Caco-2 (cell line): ENCODE measurements around the gene ST8SIA2. TPM values are rescaled to one million over a fixed set of nuclear protein-coding genes. Genes with fewer than 3 reads are reported as not detected.

Source experiments
- BruUV-seq: library from RNA; stranded (reverse); fragments of 400-500 nt; replicated peaks from 2 replicates; lab custom pipeline; 2021; lab: Mats Ljungman, UMichigan
- CTCF ChIA-PET: fragments of 300-600 bp; sonication (Branson Sonifier 250); formaldehyde crosslinking; loops from one replicate; lab custom pipeline; 2022; ENCODE audit warnings: antibody characterized with exemption; lab: Charles Lee
- POLR2A ChIA-PET: fragments of 300-600 bp; sonication (Branson Sonifier 250); formaldehyde crosslinking; loops from one replicate; lab custom pipeline; 2022; ENCODE audit warnings: antibody characterized with exemption; lab: Charles Lee
- DNase-seq, 2 experiments: peaks; one replicate each; pipeline versions ENCODE4 v3.0.0 to v3.0.0-alpha.2; 2020 to 2022
- H3K27me3 ChIP-seq: replicated peaks from 2 replicates; pipeline ENCODE4 v1.6.0; 2011; ENCODE audit warnings: low read length; ENCODE audit not compliant: control insufficient read depth, insufficient read depth
- H3K36me3 ChIP-seq: 2 replicates; pipeline ENCODE4 v1.5.1; 2011; ENCODE audit warnings: low read length; ENCODE audit not compliant: control insufficient read depth, insufficient read depth
- H3K4me1 ChIP-seq: fragments of 250-450 bp; sonication (Bioruptor Pico); 2 replicates; pipeline ENCODE4 v1.5.1; 2020; ENCODE audit warnings: mild to moderate bottlenecking
- H3K4me3 ChIP-seq: 2 replicates; pipeline ENCODE4 v1.5.1; 2011; ENCODE audit warnings: low read depth, mild to moderate bottlenecking, control low read depth, low read length
- H3K9me3 ChIP-seq: fragments of 250-450 bp; sonication (Bioruptor Pico); 2 replicates; pipeline ENCODE4 v1.5.1; 2020; ENCODE audit warnings: mild to moderate bottlenecking, moderate library complexity
- H3K27ac Mint-ChIP-seq: one replicate; pipeline ENCODE4 v1.8.0; 2022; ENCODE audit warnings: mixed read lengths; ENCODE audit not compliant: unreplicated experiment
- H3K27me3 Mint-ChIP-seq: one replicate; pipeline ENCODE4 v1.8.0; 2022; ENCODE audit warnings: mixed read lengths; ENCODE audit not compliant: insufficient read depth, unreplicated experiment
- H3K36me3 Mint-ChIP-seq: one replicate; pipeline ENCODE4 v1.8.0; 2022; ENCODE audit warnings: mild to moderate bottlenecking, mixed read lengths; ENCODE audit not compliant: insufficient read depth, unreplicated experiment
- H3K4me1 Mint-ChIP-seq: one replicate; pipeline ENCODE4 v1.8.0; 2022; ENCODE audit warnings: low read depth, mixed read lengths; ENCODE audit not compliant: unreplicated experiment
- H3K4me3 Mint-ChIP-seq: one replicate; pipeline ENCODE4 v1.8.0; 2022; ENCODE audit warnings: mild to moderate bottlenecking, moderate library complexity, mixed read lengths; ENCODE audit not compliant: unreplicated experiment
- H3K9me3 Mint-ChIP-seq: one replicate; pipeline ENCODE4 v1.8.0; 2022; ENCODE audit warnings: mixed read lengths; ENCODE audit not compliant: unreplicated experiment
- intact Hi-C: fragments of 100-400 bp; cut with micrococcal nuclease; formaldehyde crosslinking; loops from one replicate; pipeline ENCODE4 v1.10.0; 2022; ENCODE audit not compliant: unreplicated experiment
- total RNA-seq: library from RNA; stranded (reverse); gene quantifications from 2 replicates; pipeline ENCODE4 v1.2.3, GENCODE V29; 2022
- TF ChIP-seq, protein P1 (sequence below), 2 experiments: fragments of 200-600 bp in 1 of 2; IDR thresholded peaks; 1 replicate in 1 of 2; 2 replicates in 1 of 2; pipeline versions ENCODE4 v1.5.1 to v1.8.0; 2011 to 2022; ENCODE audit warnings: antibody characterized with exemption in 1 of 2, control low read depth in 1 of 2, inconsistent platforms in 1 of 2, low read depth in 1 of 2, low read length in 1 of 2, mild to moderate bottlenecking in 1 of 2, moderate library complexity in 1 of 2; ENCODE audit not compliant: insufficient read depth in 1 of 2, severe bottlenecking in 1 of 2, unreplicated experiment in 1 of 2

ST8SIA2 gene
- total RNA-seq, 1 experiment from 2014 or later = not detected

DNA sequence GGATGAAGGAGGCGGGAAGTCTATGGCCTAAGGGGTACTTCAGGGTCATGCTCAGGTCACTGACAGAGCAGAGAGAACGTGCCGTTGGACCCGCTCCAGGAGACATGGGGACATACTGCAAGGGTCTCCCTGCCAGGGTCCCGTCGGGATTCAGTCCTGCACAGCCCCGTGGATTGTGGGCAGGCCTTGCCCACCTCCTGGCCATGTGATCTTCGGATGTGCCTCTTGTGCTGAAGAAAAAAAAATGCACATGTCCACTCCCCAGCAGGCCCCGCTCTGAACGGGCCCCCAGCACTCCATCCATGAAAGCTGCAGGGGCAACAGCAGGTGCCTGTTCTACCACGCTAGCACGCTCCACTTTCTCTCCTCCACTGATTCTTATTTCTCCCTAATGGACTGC lies 22.9 kb downstream of the ST8SIA2 start:
- H3K27ac Mint-ChIP-seq = no peak overlapping the region
- CTCF ChIA-PET = no interaction called here
- peaks cover 35% of the 10 kb centered on the region for H3K27me3 Mint-ChIP-seq
- Histone ChIP-seq H3K4me1 (no peaks in the 10 kb centered on the region), H3K36me3 (no peaks in the 10 kb centered on the region), H3K9me3 (no peaks in the 10 kb centered on the region), H3K4me3 (no peak overlapping the region), H3K27me3 (no peaks in the 10 kb centered on the region; the same call in 1 of the 2 replicates)
- POLR2A ChIA-PET = no interaction called here
- TF ChIP-seq, protein P1, sequence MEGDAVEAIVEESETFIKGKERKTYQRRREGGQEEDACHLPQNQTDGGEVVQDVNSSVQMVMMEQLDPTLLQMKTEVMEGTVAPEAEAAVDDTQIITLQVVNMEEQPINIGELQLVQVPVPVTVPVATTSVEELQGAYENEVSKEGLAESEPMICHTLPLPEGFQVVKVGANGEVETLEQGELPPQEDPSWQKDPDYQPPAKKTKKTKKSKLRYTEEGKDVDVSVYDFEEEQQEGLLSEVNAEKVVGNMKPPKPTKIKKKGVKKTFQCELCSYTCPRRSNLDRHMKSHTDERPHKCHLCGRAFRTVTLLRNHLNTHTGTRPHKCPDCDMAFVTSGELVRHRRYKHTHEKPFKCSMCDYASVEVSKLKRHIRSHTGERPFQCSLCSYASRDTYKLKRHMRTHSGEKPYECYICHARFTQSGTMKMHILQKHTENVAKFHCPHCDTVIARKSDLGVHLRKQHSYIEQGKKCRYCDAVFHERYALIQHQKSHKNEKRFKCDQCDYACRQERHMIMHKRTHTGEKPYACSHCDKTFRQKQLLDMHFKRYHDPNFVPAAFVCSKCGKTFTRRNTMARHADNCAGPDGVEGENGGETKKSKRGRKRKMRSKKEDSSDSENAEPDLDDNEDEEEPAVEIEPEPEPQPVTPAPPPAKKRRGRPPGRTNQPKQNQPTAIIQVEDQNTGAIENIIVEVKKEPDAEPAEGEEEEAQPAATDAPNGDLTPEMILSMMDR (IDR thresholded peaks at IDR 0.05; ENCODE audit: insufficient read depth in 1 of 2, low read depth in 1 of 2, low read length in 1 of 2, severe bottlenecking in 1 of 2, unreplicated experiment in 1 of 2) = no peak
- no peak overlapping the region for H3K4me3 Mint-ChIP-seq
- H3K4me1 Mint-ChIP-seq = no peaks in the 10 kb centered on the region
- no peaks in the 10 kb centered on the region for H3K36me3 Mint-ChIP-seq
- BruUV-seq = no TSS peak
- intact Hi-C loops = no loop called here
- no peaks in the 10 kb centered on the region for H3K9me3 Mint-ChIP-seq
- no peak for DNase-seq

DNA sequence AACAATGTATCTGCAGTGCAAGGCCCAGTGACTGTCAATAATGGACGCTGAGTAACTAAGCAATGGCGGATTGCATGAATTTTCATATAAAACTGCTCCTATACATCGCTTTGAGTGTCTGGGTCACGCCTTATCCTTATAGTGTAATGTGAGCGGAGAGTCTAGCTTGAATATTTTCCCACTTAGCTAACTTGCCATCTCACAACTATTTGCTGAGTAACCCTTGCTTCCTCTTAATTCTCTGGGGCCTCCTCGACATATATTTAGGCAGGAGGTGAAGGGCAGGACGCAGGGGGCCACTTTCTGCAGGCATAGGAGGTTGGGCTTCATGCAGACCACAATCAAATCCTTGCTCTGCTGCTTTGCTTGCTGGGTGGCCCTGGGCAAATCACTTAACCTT lies 24.0 kb downstream of the ST8SIA2 start:
- Histone ChIP-seq H3K9me3 (no peaks in the 10 kb centered on the region), H3K27me3 (no peaks in the 10 kb centered on the region; the same call in 1 of the 2 replicates), H3K4me3 (no peak overlapping the region), H3K4me1 (no peaks in the 10 kb centered on the region), H3K36me3 (no peaks in the 10 kb centered on the region)
- ChIA-PET POLR2A (no interaction called here), CTCF (no interaction called here)
- no peaks in the 10 kb centered on the region for H3K9me3 Mint-ChIP-seq
- DNase-seq = no peak
- H3K36me3 Mint-ChIP-seq = no peaks in the 10 kb centered on the region
- H3K4me3 Mint-ChIP-seq = no peak overlapping the region
- no peak overlapping the region for H3K27ac Mint-ChIP-seq
- BruUV-seq = no TSS peak
- no peaks in the 10 kb centered on the region for H3K4me1 Mint-ChIP-seq
- TF ChIP-seq, protein P1 (IDR thresholded peaks at IDR 0.05; ENCODE audit: insufficient read depth in 1 of 2, low read depth in 1 of 2, low read length in 1 of 2, severe bottlenecking in 1 of 2, unreplicated experiment in 1 of 2) = no peak
- peaks cover 29% of the 10 kb centered on the region for H3K27me3 Mint-ChIP-seq
- intact Hi-C loops = no loop called here

DNA sequence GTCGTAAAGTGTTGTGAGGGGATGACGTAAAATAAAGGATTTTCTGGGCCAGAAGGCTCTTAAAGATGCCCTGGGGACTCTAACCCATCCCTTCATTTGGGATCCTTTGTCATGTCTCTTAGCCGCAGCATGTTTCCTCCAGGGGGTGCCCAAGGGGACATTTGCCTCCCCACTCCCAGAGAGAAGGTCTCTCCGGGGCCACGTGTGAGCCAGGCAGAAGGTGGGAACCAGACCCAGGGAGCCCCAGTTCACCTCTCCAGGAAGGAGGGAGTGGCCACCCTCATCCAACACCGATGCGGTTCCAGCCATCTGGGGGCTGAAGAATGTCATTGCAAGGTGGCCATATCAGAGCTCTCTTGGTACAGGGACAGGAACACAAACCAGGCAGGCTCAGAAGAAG lies 25.2 kb downstream of the ST8SIA2 start:
- Mint-ChIP-seq H3K36me3 (no peaks in the 10 kb centered on the region), H3K27me3 (peaks cover 29% of the 10 kb centered on the region), H3K4me3 (no peak overlapping the region), H3K9me3 (no peaks in the 10 kb centered on the region), H3K4me1 (no peaks in the 10 kb centered on the region), H3K27ac (no peak overlapping the region)
- Histone ChIP-seq H3K9me3 (no peaks in the 10 kb centered on the region), H3K4me1 (no peaks in the 10 kb centered on the region), H3K36me3 (no peaks in the 10 kb centered on the region), H3K27me3 (no peaks in the 10 kb centered on the region; the same call in 1 of the 2 replicates), H3K4me3 (no peak overlapping the region)
- intact Hi-C loops = no loop called here
- CTCF ChIA-PET = interaction anchor here (0.6 kb wide), 1 partner anchor 377 kb away, joined by 3 read pairs; no protein-coding TSS in a partner anchor
- TF ChIP-seq, protein P1 (IDR thresholded peaks at IDR 0.05; ENCODE audit: insufficient read depth in 1 of 2, low read depth in 1 of 2, low read length in 1 of 2, severe bottlenecking in 1 of 2, unreplicated experiment in 1 of 2) = no peak
- POLR2A ChIA-PET = no interaction called here
- BruUV-seq = no TSS peak
- DNase-seq = no peak
